Ovary (tissue), 3 donors: ENCODE data around the gene ATP8B2.
"Not testable (repeated sequence)": the region's sequence is repeated elsewhere in the genome, so short reads cannot be mapped to it uniquely, and the experiment has no call there.

ENCODE experiments used
- EP300 ChIP-seq: sonication (generic); formaldehyde crosslinking; IDR thresholded peaks from one replicate; pipeline ENCODE4 v1.6.1; 2017; ENCODE audit warnings: antibody characterized with exemption
- TF ChIP-seq, protein P1 (sequence below), 3 donors: fragments of 450-650 bp in 2 of 3; fragments of 200-600 bp in 1 of 3; IDR thresholded peaks; one replicate each; pipeline versions ENCODE4 v1.5.1 to v1.8.0; 2016 to 2022; ENCODE audit warnings: antibody characterized with exemption in 3 of 3, mild to moderate bottlenecking in 1 of 3
- donor health status: DM: no; HTN: no; CAD: no.

GRCh38 chr1:154341366-154341765 is 16.0 kb downstream of the ATP8B2 start:
- TF ChIP-seq, protein P1, sequence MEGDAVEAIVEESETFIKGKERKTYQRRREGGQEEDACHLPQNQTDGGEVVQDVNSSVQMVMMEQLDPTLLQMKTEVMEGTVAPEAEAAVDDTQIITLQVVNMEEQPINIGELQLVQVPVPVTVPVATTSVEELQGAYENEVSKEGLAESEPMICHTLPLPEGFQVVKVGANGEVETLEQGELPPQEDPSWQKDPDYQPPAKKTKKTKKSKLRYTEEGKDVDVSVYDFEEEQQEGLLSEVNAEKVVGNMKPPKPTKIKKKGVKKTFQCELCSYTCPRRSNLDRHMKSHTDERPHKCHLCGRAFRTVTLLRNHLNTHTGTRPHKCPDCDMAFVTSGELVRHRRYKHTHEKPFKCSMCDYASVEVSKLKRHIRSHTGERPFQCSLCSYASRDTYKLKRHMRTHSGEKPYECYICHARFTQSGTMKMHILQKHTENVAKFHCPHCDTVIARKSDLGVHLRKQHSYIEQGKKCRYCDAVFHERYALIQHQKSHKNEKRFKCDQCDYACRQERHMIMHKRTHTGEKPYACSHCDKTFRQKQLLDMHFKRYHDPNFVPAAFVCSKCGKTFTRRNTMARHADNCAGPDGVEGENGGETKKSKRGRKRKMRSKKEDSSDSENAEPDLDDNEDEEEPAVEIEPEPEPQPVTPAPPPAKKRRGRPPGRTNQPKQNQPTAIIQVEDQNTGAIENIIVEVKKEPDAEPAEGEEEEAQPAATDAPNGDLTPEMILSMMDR (IDR thresholded peaks at IDR 0.05): not testable (repeated sequence)
- TF ChIP-seq EP300: not testable (repeated sequence)
